ENCODE measurements around the gene KCNE2.

The KCNE2 gene
- 0 to 0.10 (median 0) reads per million in 18 experiments for total RNA-seq

GRCh38 chr21:34363733-34364132, at the start of gene KCNE2:
Gene KCNE2 (plus strand): TSS chr21:34364006. CDS start chr21:34370479, 6,473 bp downstream.
- DNase-seq: no peak

DNA sequence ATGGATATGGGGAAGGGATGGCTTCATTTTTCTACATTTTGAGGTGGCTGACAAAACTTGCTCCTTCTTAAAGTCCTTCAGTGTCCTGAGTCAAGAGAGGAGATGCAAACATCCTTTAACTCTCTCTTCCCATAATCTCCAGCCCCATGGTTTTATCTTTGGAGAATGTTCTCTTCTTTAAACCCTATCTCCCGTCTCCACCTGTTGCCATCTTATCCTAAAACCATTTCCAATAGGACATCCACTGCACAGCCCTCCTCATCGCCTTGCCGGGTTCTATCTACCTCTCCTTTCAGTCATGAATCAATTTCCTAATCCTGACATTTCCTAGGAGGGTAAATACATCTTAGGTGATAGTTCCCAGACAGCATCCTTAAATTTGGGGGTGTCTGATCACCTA, 44.2 kb upstream of the KCNE2 start:
- DNase-seq: no peak

DNA sequence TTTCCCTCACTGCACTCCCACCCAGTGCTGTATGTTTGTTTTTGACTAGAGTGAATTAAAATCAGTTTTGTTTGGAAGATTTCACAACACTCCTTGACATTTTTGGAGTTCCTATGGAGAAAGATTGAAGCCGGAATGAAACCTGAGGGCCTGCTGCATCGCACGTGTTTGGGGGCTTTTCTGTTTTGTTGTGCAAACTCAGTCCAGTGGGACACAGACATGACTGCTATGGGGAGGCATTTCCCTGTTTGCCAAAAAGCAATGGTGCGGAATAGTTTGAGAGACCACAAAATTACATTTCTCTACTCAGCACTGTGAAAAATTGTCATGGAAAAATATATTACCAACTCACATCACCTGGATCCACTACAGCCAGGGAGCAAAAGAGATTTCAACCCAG, 43.8 kb upstream of the KCNE2 start:
- no peak for DNase-seq

- DNase-seq: no peak
These were observed 33.8 kb upstream of the KCNE2 start for GRCh38 chr21:34330055-34330454.

DNA sequence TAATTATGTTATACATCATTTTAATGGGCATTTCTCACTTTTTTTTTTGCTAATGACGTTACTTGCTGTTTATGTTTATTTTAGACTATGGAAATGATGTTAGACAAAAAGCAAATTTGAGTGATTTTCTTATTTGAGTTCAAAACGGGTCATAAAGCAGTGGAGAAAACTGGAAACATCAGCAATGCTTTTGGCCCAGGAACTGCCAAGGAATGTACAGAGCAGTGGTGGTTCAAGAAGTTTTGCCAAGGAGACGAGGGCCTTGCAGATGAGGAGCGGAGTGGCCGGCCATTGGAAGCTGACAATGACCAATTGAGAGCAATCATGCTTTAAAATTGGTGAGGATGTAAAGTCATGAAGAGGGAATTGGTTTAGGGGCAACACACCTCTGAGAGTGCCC, 32.1 kb upstream of the KCNE2 start:
- DNase-seq: no peak

DNA sequence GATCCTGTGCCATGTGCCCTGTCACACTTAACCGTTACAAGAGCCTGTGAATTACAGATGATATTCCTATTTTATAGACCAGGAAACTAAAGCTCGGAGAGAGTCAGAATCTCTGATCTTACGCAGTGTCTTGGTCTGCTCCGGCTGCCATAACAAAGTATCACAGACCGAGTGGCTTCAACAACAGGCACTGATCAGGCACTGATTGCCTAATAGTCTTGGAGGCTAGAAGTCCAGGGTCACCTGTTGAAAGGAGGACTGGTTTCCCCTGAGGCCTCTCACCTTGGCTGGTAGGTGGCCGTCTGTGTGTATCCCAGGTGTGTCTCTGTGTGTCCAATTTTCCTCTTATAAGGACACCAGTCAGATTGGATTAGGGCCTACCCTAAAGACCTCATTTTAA, 31.5 kb upstream of the KCNE2 start:
- no peak for DNase-seq

DNA sequence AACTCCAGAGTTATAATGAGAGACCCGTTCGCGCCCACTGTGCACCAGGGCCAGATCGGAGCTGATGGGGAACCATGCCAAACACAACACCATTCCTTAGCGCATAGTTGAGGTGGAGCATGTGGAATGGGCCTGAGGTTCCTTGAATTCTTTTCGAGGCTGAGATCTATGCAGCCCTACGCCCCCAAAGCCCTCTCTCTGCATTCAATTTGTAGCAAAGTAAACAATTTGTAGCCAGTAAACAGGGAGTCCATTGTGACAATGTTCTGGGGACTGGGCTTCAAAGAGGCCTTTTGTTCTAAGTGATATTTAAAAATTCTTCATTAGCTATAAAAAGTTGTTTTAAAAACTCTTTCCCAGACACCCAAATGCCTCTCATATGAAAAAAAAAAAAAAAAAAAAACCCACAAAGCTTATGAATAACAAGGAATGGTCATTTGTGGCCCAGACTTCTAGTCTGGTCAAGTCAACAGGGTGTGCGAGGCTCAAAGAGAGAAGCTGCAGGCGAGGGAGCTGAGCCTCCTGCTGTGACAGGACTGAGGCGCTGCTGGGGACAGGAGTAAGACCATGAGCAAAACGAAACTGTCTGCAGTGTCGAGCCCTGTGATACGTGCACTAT, 30.6 kb upstream of the KCNE2 start:
- no peak for DNase-seq

DNA sequence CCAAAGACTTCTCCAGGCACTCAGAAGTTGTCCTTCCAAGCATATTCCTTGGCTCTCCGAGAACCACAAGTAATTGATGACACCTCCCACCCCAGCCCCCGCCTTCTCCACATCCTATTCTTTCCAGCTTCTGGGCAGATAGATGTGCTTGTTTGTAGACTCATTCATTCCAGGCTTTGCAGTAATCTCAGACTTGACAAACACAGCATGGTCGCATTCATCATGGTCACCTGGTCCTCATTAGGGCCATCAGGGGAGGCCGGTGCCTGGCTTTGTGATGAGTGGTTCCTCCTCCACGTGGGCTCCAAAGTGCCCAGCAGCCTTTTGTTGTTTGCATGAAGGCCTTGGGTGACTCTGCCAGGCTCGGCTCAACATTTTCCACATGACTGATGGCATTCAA, 28.5 kb upstream of the KCNE2 start:
- no peak for DNase-seq

- DNase-seq: no peak
These were observed 27.6 kb upstream of the KCNE2 start for GRCh38 chr21:34336245-34336644.

DNA sequence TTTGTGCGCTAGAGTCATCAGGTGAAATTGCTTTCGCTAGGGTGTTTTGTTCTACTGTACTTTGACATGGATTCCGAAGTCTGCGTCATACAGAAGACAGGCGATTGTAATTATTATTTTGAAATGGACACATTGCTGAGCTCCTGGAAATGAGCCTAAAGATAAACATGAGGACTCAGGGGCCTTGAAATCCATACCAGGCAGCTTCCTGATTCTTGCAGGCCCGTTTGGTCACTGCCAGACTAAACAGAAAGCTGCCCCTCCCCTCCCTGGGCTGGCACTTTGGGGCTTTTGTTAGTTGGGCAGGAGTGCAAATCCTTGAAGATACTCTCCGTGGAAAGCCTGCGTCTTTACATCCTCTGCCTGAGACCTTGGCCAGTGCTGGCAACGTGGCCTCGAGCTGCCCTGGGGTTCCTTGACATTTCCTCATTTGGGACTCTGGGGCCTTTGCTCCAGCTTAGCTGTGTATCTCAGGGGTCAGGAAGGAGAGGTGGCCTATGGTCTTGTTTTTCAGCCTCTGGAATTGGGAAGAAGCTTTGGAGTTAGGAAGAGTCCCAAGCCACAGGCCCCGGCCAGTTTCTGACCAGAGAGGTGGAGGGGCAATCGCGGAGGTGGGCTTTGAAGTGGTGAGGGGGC, 26.9 kb upstream of the KCNE2 start:
- no peak for DNase-seq

DNA sequence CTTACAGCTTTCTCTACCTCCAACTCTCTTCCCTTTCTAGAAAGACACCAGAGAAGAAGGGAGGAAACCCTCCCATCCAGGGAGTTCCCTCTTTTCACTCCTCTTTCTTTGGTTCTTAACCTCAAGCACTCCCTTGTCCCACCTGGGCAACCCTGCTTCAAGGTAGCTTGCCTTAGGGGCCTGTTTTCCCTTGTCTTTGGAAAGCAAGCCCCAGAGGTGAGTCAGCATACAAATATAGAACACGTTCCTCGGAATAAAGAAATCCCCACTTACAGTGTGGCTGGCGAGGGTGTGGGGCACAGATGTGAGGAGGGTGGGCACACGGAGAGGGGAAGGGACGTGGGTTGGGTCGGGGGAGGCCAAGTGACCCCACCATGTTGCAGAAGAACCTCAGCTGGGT, 26.1 kb upstream of the KCNE2 start:
- DNase-seq: no peak

DNA sequence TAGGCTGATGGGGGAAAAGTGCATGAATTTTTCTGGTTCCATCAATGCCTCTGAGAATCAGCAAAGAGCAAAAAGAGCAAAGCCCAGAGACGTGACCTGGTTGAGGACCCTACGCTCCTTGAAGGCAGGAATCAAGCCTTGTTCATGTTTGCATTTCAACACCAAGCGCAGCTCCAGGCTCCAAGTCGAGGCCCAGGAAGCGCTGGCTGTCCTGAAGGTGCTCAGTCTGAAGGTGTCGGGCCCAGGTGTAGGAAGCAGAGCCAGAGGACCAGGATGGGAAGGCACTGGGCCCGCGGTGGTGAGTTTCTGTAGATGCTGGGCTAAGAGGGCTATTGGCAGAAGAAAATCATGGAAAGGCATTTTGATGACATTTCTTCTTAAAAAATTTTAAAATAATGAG, 25.6 kb upstream of the KCNE2 start:
- no peak for DNase-seq

GRCh38 chr21:34340061-34340460, 23.7 kb upstream of the KCNE2 start:
- DNase-seq: peak in 1 of 2 donors; percentile 18

- DNase-seq: no peak
These were observed 21.3 kb upstream of the KCNE2 start for GRCh38 chr21:34342476-34342875.

DNA sequence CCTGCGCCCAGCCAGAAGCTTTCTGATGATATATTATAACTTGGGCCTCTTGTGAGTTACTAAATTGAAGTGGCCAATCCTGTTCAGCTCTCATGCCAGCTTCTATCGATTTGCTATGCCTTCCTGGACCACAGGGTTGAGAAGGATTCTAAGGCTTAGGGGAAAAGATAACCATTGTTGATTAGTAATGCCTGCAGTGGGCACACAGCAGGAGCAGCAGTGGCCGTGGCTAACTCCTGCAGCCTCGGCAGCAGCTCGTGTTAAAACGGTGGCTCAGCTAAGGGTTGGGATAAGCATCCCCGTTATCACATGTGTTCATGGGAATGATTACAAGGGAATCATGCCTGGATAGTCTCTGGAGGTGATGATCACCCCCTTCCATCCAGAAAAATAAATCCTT, 20.5 kb upstream of the KCNE2 start:
- DNase-seq: no peak

DNA sequence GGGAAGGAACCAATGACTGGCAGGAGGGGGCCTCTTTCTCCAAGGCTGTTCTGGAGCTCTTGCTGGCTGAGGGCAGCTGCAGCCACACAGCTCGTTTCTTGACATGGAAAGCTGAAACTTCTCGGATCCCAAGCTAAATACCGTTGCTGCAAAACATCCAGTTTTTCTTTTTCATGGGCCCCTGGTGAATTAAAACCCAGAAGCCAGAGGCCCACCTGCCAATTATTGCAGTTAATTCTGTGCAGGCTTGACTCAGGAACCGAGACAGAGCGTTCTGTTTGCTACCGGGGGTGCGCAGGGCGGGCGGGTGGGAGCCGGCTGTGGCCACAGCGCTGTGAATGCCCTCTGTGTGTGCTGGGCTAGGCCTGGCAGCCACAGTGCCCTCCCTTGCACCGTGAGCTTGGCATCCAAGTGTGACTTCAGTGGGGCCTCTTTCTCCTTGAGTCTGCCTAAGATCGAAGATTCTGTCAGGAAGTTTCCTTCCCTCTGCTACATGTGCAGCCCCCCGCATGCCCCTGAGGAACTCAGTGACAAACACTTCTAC, 19.9 kb upstream of the KCNE2 start:
- DNase-seq: no peak

- no peak for DNase-seq
These were observed 19.2 kb upstream of the KCNE2 start for GRCh38 chr21:34344584-34344983.

DNA sequence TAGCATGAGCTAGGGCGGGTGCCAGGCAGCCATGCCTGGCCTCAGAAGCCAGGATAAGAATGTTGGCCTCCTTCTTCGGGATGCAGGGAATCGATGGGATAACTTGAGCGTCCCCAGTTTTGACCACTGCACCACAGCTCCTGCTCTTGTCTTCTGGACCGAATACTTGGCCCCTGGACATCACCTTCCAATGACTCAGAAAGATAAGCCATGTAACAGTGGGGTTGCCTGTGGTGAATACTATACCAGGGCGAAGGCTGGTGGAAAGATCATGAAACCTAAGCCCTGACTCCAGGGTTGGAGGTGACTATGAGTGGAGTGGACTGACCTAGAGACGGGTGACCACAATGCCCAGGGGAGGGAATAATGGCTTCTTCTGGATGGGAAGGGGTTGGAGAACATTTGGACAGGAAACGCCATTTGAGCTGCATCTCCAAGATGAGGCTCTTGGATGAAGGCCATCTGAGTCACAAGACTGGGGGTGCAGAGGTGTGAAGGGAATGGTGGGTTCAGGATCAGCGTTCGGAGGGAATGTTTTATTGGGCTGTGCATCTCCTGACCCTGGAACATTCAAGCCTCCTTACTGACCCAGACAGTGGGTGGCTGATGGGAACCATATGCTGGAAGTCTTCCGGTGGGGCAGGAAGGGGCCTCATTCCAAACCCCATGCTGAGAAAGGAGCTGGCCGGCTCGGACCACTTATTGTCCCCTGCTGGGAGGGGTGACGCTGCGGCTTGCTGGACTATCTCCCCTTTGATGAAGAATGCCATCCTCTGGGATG, 18.5 kb upstream of the KCNE2 start:
- no peak for DNase-seq

DNA sequence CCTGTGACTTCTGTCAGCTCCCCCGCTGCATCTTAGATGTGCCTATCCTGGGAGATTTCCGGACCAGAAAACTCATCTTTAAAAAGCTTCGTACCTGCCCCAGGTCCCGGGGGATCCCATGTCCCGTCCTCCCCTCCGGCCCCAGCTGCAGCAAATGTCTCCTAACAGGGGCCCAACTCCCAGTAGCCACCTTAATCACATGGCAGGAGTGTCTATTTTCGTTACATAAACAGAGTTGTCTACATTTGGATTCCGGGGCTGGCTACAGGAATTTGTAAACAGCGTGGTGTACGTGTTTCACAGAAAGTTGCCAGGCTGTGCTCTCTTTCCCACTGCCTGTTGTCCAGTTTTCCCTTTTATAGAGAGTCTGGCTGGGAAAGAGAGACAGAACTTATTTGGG, 17.9 kb upstream of the KCNE2 start:
- DNase-seq: no peak

GRCh38 chr21:34348890-34349519, 14.8 kb upstream of the KCNE2 start:
- DNase-seq: no peak

DNA sequence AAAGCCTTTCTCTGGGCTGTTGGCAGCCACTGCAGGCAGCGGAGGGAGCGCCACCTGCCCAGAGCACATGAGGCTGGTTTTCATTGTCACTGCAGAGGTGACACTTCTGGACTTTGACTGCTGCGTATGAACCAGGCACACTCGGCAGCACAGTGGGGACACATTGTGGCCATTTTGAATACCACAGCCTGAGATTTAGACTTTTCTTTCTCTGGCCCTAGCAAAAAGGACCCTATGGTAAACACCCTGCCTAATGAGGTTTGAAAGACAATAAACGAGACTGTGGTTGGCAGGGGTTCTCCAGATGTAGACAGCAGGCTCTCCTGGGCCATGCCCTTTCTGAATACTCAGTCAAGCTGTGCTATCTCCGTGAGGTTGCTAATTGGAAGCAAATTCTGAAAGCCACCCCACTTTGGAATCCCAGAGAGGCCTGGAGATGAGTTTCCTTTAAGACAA, 12.0 kb upstream of the KCNE2 start:
- DNase-seq: peak; percentile 42 to 56

DNA sequence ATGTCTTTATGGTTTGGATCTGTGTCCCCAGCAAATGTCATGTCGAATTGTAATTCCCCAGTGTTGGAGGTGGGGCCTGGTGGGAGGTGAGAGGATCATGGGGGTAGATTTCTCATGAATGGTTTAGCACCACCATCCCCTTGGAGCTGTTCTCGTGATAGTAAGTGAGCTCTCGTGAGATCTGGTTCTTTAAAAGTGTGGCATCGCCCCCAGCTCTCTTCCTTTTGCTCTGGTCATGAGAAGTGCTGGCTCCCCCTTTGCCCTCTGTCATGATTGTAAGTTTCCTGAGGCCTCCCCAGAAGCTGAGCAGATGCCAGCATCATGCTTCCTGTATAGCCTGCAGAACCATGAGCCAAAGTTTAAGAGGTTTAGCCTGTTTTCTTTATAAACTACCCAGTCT, 11.2 kb upstream of the KCNE2 start:
- DNase-seq: no peak

DNA sequence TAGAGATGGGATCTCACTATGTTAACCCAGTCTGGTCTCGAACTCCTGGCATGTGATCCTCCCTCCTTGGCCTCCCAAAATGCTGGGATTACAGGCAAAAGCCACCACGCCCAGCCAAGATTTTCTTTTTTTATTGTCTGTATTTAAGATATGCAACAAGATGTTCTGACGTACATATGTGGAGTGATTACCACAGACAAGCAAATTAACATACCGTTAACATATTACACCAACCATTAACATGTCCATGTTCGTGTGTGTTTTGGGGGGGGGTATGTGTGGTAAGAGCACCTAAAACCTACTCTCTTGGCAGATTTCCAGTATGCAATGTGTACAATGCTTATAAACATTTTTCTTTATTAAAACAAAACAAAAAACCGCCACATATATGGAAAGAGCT, 10.6 kb upstream of the KCNE2 start:
- no peak for DNase-seq

Data from inflammatory macrophage (primary cell).